ENCODE measurements around the gene FOXO3B. TPM values are rescaled to one million over a fixed set of nuclear protein-coding genes. Genes with fewer than 3 reads are reported as not detected.
"Not testable (repeated sequence)": the region's sequence is repeated elsewhere in the genome, so short reads cannot be mapped to it uniquely, and the experiment has no call there.

The FOXO3B gene
- 1 to 10 TPM; 3.8 to 9.6 TPM for total RNA-seq

DNA sequence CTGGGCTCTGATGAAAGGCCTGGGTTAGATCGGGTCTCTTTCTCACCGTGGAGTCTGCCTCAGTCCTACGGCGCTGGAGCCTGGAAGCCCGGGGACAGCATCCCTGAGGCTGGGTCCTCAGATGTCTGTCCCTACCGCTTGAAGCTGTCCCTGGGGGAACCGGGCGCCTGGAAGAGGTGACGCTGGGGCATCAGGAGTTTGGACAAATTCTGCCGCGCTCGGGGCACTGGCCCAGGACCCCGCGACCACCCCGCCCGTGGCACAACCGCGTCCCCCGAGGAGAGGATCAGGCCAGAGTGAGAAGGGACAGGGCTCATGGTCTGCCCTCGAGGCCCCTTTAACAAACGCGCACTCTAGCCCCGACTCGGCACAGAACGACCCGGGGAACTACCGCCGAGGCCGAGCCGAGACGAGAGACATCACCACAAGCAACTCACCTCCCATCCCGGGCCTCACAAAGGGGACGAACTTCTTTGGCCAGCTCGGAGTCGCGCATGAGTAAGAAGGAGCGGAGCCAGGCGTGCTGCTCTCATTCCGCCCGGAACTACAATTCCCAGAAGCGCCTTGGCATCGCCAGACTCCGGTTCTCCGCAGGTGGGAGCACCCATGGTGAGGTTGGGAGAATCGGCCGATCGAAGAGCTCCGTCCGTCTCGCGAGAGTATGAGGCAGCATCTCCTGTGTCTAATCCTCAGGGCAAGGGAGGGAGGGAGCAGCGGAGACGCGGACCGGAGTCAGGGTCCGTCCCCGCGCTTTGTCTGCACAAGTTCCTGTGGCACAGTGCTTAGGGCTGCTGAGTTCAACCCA is at the start of gene FOXO3B:
FOXO3B (minus strand) TSS at position 548 of the 805 bp plus-strand sequence. CDS start 663 bp downstream, outside the sequence.
- not testable (repeated sequence) for H3K27me3 Mint-ChIP-seq; H3K9me3 Mint-ChIP-seq; H3K36me3 Mint-ChIP-seq; H3K4me1 Mint-ChIP-seq (ENCODE audit: low read depth in 2 of 2)
- Mint-ChIP-seq H3K27ac (peak within 1 kb of the TSS in 1 of 2 donors; percentile 56), H3K4me3 (peak within 1 kb of the TSS; percentile 85)
- DNase-seq (ENCODE audit: low spot score) (peak; percentile 78), ATAC-seq (peak; percentile 93 to 96)

DNA sequence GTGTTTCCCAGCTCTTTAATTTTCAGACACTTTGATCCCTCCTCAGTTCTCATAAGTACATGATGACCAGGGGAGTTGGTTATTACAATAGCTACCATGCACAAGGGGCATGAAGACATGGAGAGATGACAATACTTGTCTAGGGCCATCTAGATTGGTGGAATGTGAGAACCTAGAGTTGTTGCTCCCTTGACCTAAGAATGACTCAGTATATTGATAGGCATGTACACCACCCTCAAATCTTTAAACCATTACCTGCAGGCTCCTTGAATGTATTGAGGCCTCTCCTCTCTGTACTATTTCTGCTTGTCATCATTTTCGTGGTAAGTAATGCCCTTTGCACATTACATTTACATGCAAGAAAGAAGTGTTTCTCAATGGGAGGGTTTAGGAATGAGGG is 41.4 kb upstream of the FOXO3B start:
- H3K27me3 Mint-ChIP-seq, ATAC-seq, H3K27ac Mint-ChIP-seq: not testable (repeated sequence)

GRCh38 chr17:18722612-18723011 is 40.5 kb upstream of the FOXO3B start:
- H3K27ac Mint-ChIP-seq; H3K27me3 Mint-ChIP-seq; H3K4me1 Mint-ChIP-seq (ENCODE audit: low read depth in 2 of 2); H3K9me3 Mint-ChIP-seq; DNase-seq (ENCODE audit: low spot score); H3K4me3 Mint-ChIP-seq; H3K36me3 Mint-ChIP-seq; ATAC-seq: not testable (repeated sequence)

More for the DNA sequence above, 41.4 kb upstream of the FOXO3B start:
- not testable (repeated sequence) for DNase-seq (ENCODE audit: low spot score); H3K4me1 Mint-ChIP-seq (ENCODE audit: low read depth in 2 of 2); H3K4me3 Mint-ChIP-seq; H3K36me3 Mint-ChIP-seq; H3K9me3 Mint-ChIP-seq

DNA sequence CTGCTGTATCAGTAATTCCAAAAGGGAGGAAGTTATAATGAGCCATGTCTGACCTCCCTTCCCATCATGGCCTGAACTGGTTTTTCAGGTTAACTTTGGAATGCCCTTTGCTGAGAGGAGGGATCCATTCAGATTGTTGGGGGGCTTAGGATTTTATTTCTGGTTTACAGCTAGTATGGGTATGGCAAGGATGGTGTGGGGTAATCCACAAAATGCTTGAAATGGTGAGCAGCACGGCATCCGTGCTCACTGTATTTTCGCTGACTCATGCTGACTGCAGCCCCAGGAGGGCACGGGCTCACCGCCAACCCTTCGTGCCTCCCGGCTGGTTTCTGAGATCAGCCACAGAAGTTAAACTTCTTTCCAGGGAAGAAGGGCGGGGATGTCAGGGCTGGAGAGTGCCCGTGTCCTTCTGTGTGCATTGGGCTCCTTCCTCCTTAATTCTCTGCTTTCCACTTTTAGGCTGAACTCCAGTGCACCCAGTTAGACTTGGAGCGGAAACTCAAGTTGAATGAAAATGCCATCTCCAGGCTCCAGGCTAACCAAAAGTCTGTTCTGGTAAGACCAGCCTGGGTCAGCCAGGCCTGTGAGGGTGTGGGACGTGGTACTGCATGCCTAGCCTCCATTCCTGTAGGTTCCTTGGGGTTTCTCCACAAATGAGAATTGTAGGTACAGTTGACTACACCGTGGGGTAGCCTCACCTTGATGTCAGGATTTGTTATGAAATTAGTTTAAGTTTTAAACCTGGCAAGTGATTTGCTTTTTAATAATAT is 39.8 kb upstream of the FOXO3B start:
- not testable (repeated sequence) for H3K27me3 Mint-ChIP-seq

GRCh38 chr17:18719428-18720110 is 37.5 kb upstream of the FOXO3B start:
- DNase-seq (ENCODE audit: low spot score); H3K4me1 Mint-ChIP-seq (ENCODE audit: low read depth in 2 of 2); H3K27ac Mint-ChIP-seq; H3K4me3 Mint-ChIP-seq; H3K27me3 Mint-ChIP-seq; H3K9me3 Mint-ChIP-seq; H3K36me3 Mint-ChIP-seq; ATAC-seq: not testable (repeated sequence)

More for the DNA sequence above, 39.8 kb upstream of the FOXO3B start:
- not testable (repeated sequence) for H3K4me1 Mint-ChIP-seq (ENCODE audit: low read depth in 2 of 2); DNase-seq (ENCODE audit: low spot score); H3K4me3 Mint-ChIP-seq; ATAC-seq; H3K36me3 Mint-ChIP-seq; H3K27ac Mint-ChIP-seq; H3K9me3 Mint-ChIP-seq

DNA sequence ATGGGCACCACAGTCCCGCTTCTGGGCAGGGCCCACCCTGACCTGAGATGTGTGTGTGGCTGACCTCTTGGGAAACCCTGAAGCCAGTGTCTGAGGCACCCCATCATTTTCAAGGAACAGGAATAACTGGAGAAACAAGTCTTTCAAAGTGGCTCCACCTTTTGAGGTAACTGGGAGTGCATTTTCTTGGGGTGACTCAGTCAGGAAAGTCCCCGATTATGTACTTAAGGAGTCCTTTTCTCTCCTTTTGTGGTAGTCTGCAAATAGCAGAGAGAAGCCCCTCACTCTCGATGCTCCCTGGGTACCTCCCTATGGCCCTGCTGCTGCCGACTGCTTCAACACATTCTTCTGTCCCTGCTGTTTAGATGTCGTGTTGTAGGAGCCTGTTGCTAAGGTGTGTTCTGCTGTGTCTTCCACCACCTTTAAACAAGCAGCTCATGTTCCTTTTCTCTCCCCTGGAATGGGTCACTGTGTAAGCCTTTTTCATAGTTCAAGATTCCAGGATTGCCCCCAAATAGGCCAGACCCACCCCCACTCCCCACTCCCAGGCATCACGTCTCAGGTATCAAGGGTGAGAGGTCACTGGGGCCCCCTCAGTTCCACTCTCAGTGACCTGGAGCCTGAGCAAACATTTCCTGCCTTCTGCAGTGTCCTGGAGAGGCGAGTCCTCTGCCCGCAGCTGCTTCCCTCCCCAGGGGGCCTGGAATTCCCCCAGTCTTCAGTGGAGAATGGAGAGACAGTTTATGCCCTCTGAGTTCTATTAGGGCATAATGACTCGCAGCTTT is 36.7 kb upstream of the FOXO3B start:
- not testable (repeated sequence) for H3K4me3 Mint-ChIP-seq; ATAC-seq; DNase-seq (ENCODE audit: low spot score); H3K27me3 Mint-ChIP-seq; H3K9me3 Mint-ChIP-seq; H3K27ac Mint-ChIP-seq; H3K4me1 Mint-ChIP-seq (ENCODE audit: low read depth in 2 of 2); H3K36me3 Mint-ChIP-seq

GRCh38 chr17:18712354-18712999 is 30.4 kb upstream of the FOXO3B start:
- not testable (repeated sequence) for H3K27ac Mint-ChIP-seq; ATAC-seq; H3K36me3 Mint-ChIP-seq; H3K4me3 Mint-ChIP-seq; H3K4me1 Mint-ChIP-seq (ENCODE audit: low read depth in 2 of 2); H3K9me3 Mint-ChIP-seq; H3K27me3 Mint-ChIP-seq
- peak; percentile 66 for DNase-seq (ENCODE audit: low spot score)

- not testable (repeated sequence) for ATAC-seq; H3K4me1 Mint-ChIP-seq (ENCODE audit: low read depth in 2 of 2); H3K36me3 Mint-ChIP-seq; H3K27ac Mint-ChIP-seq; DNase-seq (ENCODE audit: low spot score); H3K27me3 Mint-ChIP-seq; H3K4me3 Mint-ChIP-seq; H3K9me3 Mint-ChIP-seq
Measured at GRCh38 chr17:18708215-18708614, 26.1 kb upstream of the FOXO3B start.

- H3K4me3 Mint-ChIP-seq; ATAC-seq; H3K4me1 Mint-ChIP-seq (ENCODE audit: low read depth in 2 of 2); H3K9me3 Mint-ChIP-seq; DNase-seq (ENCODE audit: low spot score); H3K27ac Mint-ChIP-seq; H3K36me3 Mint-ChIP-seq; H3K27me3 Mint-ChIP-seq: not testable (repeated sequence)
Measured at GRCh38 chr17:18705955-18706354, 23.8 kb upstream of the FOXO3B start.

DNA sequence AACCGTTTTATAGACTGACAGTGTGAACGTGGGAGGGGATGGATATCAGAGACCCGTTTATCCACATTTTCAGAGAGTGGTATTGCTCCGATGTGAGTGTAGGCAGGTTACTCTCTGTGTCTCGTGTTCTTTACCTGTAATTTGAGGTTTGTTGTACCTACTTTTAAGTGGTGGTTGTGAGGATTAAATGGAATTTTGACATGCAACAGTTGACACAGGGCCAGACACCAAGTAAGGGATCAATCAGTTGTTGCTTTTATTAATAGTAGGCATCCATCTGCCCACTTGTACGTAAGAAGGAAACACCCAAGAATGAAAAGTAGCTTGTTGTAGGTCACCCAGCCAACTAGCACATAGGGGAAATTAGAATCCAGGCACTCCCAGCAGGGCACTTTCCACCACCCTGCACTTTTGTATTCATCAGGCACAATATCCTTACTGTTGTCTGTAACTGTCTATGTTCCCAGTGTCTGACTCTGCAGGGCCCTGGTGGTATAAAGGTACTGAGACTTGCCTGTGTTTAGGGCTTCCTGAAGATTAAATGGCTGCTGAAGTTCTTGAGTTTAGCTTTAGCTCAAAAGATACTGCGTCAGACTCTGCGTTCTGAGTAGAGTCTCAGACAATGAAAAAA is 16.5 kb upstream of the FOXO3B start:
- not testable (repeated sequence) for H3K9me3 Mint-ChIP-seq; H3K36me3 Mint-ChIP-seq; ATAC-seq; H3K27me3 Mint-ChIP-seq; H3K4me1 Mint-ChIP-seq (ENCODE audit: low read depth in 2 of 2); DNase-seq (ENCODE audit: low spot score)
- Mint-ChIP-seq H3K27ac (peak overlapping the region in 1 of 2 donors; percentile 79), H3K4me3 (peak overlapping the region; percentile 86)

DNA sequence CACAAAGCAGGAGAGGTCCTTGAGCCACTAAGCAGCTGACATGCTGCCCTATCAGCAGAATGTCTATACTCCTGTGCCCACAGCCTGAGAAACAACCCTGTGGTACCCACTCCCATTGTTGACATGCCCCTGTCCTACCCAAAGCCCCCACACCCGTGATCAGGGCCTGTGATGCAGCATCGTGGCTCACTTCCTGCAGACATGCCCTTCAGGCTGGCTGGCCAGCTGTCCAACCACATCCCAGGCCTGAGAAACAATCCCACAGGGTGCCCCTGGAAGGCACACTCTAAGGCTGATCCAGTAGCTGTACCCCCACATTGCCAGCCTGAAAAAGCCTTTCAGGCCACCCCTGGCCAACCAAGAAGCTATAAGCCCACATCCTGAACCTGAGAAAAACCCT is 13.0 kb upstream of the FOXO3B start:
- not testable (repeated sequence) for DNase-seq (ENCODE audit: low spot score); H3K9me3 Mint-ChIP-seq; H3K27ac Mint-ChIP-seq; H3K27me3 Mint-ChIP-seq; H3K36me3 Mint-ChIP-seq; H3K4me3 Mint-ChIP-seq; H3K4me1 Mint-ChIP-seq (ENCODE audit: low read depth in 2 of 2); ATAC-seq

GRCh38 chr17:18682668-18683067 is 554 bp upstream of the FOXO3B start:
- DNase-seq (ENCODE audit: low spot score); H3K27me3 Mint-ChIP-seq; ATAC-seq; H3K9me3 Mint-ChIP-seq; H3K36me3 Mint-ChIP-seq; H3K4me1 Mint-ChIP-seq (ENCODE audit: low read depth in 2 of 2): not testable (repeated sequence)
- peak overlapping the region in 1 of 2 donors; percentile 56 for H3K27ac Mint-ChIP-seq
- peak overlapping the region; percentile 85 for H3K4me3 Mint-ChIP-seq

Data from natural killer cell treated with Interleukin-12 subunit alpha and Interleukin-12 subunit beta and Interleukin-15 and Interleukin-18, amount 100 ng/mL, for 72 hours (primary cell).